C4-2B (cell line): ENCODE results near the gene PYHIN1.

ENCODE experiments used
- CTCF ChIP-seq: fragments of 450-650 bp; conservative IDR thresholded peaks from 2 replicates; pipeline ENCODE4 v1.5.1; 2017; ENCODE audit warnings: mild to moderate bottlenecking
- ZFX ChIP-seq: fragments of 450-650 bp; IDR thresholded peaks from 2 replicates; pipeline ENCODE4 v1.6.1; 2017

- TF ChIP-seq CTCF = no peak
- TF ChIP-seq ZFX = no peak
Observed at GRCh38 chr1:159025043-159025442, 93.7 kb downstream of the PYHIN1 start.
